Pancreas (tissue), 10 donors: ENCODE measurements around the gene THRAP3. TPM values are rescaled to one million over a fixed set of nuclear protein-coding genes. Genes with fewer than 3 reads are reported as not detected.
"Not testable (repeated sequence)": the region's sequence is repeated elsewhere in the genome, so short reads cannot be mapped to it uniquely, and the experiment has no call there.

Experiments used
- ATAC-seq, 4 donors: fragments of 200-7000 bp; cut with Tn5 transposase; one replicate each; pipeline versions ENCODE4 v1.8.0 to v1.9.1; 2020; ENCODE audit warnings: mild to moderate bottlenecking in 4 of 4, moderate library complexity in 4 of 4
- DNase-seq, 6 donors: peaks; one replicate each; pipeline ENCODE4 v3.0.0-alpha.2; 2020
- FAIRE-seq: peaks from 2 replicates; lab custom pipeline; 2012; peaks lifted over from hg19 to GRCh38; lab: Jason Lieb, UNC
- H3K27ac ChIP-seq, 4 donors: fragments of 200-600 bp; sonication (generic); 1 replicate in 3 of 4; 2 replicates in 1 of 4; pipeline versions ENCODE4 v1.5.0 to v1.8.0; 2020
- H3K27me3 ChIP-seq, 4 donors: fragments of 200-600 bp; one replicate each; pipeline ENCODE4 v1.8.0; 2021
- H3K36me3 ChIP-seq, 3 donors: fragments of 200-600 bp; sonication (generic) in 1 of 3; one replicate each; pipeline versions ENCODE4 v1.5.0 to v1.8.0; 2020 to 2021
- H3K4me1 ChIP-seq, 3 donors: fragments of 200-600 bp; one replicate each; pipeline ENCODE4 v1.8.0; 2021
- H3K4me3 ChIP-seq, 4 donors: fragments of 200-600 bp; sonication (generic) in 2 of 4; one replicate each; pipeline versions ENCODE4 v1.5.0 to v1.8.0; 2020 to 2021
- H3K9me3 ChIP-seq, 4 donors: fragments of 200-600 bp; one replicate each; pipeline ENCODE4 v1.8.0; 2021
- CTCF ChIP-seq, 4 donors: fragments of 200-600 bp; sonication (generic) in 3 of 4; IDR thresholded peaks; one replicate each; pipeline versions ENCODE4 v1.5.0 to v1.8.0; 2021; ENCODE audit warnings: antibody characterized with exemption in 4 of 4
- WGBS, 2 donors: extraction: QIAGEN DNeasy Blood & Tissue Kit; methylation state at CpG; one replicate each; pipeline ENCODE4 v1.1.7; 2013; 5-methylcytosine and 5-hydroxymethylcytosine counted together
- intact Hi-C, 3 donors: fragments of 100-400 bp; cut with DNase I; formaldehyde crosslinking; loops; one replicate each; pipeline versions ENCODE4 v1.11.1 to v1.14.2; 2022
- polyA plus RNA-seq, 2 donors: library from polyadenylated mRNA; stranded (reverse); fragments of 200-250 nt; gene quantifications; one replicate each; pipeline ENCODE4 v1.2.3, GENCODE V29; 2013
- total RNA-seq, 6 donors: library from RNA; stranded (reverse); fragmentation: NEBNext Ultra II Directional in 4 of 6; extraction: Animal tissue kit (Norgen Biotek cat#: 25700) in 4 of 6; gene quantifications; one replicate each; pipeline versions ENCODE4 v1.2.1 to v1.2.4, GENCODE V29; 2021 to 2023
- donor health status: healthy with polysubstance abuse.
- donor health status: DM: no; HTN: no; CAD: no; lungs with moderate emphysema.
- donor health status: DM: no; HTN: no; CAD: no.
- donor health status: control.
- donor health status: control.
- donor health status: Bipolar disorder and iron deficiency.
- donor health status: DM: yes; HTN: yes; CAD: no.
- donor health status: DM: no; HTN: no; CAD: no.
- donor health status: DM: no; HTN: no; CAD: no.
- donor health status: DM: yes; HTN: yes; CAD: no.

The THRAP3 gene
- total and polyA plus RNA-seq, 8 donors, result 17.0 to 54.7 (median 29.9) TPM

DNA sequence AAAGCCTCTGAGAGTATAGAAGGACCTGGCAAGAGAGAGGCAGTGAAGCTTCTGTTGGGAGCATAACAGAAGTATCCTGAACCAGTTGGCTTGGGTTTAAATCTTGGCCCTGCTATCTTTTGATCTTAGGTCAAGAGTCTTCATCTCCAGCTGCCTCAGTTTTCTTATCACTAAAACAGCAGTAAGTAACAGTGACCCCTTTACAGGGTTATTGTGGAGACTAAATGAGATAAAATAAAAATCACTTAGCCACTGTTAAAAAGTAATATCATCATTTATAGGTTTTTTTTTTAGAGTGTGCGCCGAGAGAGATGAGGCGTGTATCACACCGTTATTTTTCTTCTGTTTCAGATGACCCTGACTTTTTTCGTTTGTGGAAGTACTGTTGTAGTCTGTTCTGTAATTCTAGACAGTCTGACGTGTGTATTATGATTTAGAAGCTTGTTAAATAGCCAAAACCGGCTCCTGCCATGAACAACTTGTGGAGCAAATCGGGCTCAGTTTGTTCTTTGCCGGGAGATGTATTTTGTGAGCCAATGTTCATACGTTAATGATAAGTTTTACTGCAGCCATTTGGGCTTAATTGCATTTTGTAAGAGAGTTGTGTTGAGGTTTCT lies 1.1 kb downstream of the THRAP3 start:
- Histone ChIP-seq H3K36me3 (peaks cover 0 to 7% (median 0%) of the 10 kb centered on the region in 3 donors), H3K4me1 (peaks cover 12 to 25% (median 22%) of the 10 kb centered on the region in 3 donors), H3K27ac (peak overlapping the region; percentile 76 to 96 (median 92)), H3K4me3 (peak overlapping the region; percentile 70 to 82 (median 72)), H3K9me3 (no peaks in the 10 kb centered on the region), H3K27me3 (no peaks in the 10 kb centered on the region)
- WGBS, 2 donors, result 6 to 7% methylated on average over 10 of the region's 10 CpGs
- FAIRE-seq (no peak), ATAC-seq (no peak), DNase-seq (no peak)
- intact Hi-C loops, result no loop called here
- TF ChIP-seq CTCF (IDR thresholded peaks at IDR 0.05), result no peak

GRCh38 chr1:36230279-36230678 lies 6.0 kb downstream of the THRAP3 start:
- intact Hi-C loops, H3K27ac ChIP-seq, H3K9me3 ChIP-seq, FAIRE-seq, H3K4me3 ChIP-seq, H3K27me3 ChIP-seq, ATAC-seq, DNase-seq: not testable (repeated sequence)
- H3K4me1 ChIP-seq, result peaks cover 12 to 17% (median 16%) of the 10 kb centered on the region in 3 donors
- peaks cover 0 to 14% (median 0%) of the 10 kb centered on the region in 3 donors for H3K36me3 ChIP-seq
- WGBS, 2 donors, result 95 to 96% methylated on average over 12 of the region's 12 CpGs

- 54 to 64% methylated on average over 1 of the region's 1 CpG for WGBS, 2 donors
- DNase-seq (no peak), FAIRE-seq (no peak), ATAC-seq (no peak)
- TF ChIP-seq CTCF (IDR thresholded peaks at IDR 0.05), result no peak
- H3K27ac ChIP-seq, result no peak overlapping the region
- H3K4me1 ChIP-seq, result peaks cover 3 to 8% (median 7%) of the 10 kb centered on the region in 3 donors
- H3K27me3 ChIP-seq, result no peaks in the 10 kb centered on the region
- H3K9me3 ChIP-seq, result no peaks in the 10 kb centered on the region
- H3K36me3 ChIP-seq, result peaks cover 0 to 14% (median 0%) of the 10 kb centered on the region in 3 donors
- intact Hi-C loops, result no loop called here
- no peak overlapping the region for H3K4me3 ChIP-seq
Measured at GRCh38 chr1:36231191-36231590, 6.9 kb downstream of the THRAP3 start.

GRCh38 chr1:36232212-36233095 lies 8.2 kb downstream of the THRAP3 start:
- no peak for ATAC-seq

More at GRCh38 chr1:36232212-36233095, 8.2 kb downstream of the THRAP3 start:
- Histone ChIP-seq H3K27ac (no peak overlapping the region), H3K27me3 (no peaks in the 10 kb centered on the region), H3K4me3 (no peak overlapping the region), H3K36me3 (peaks cover 0 to 14% (median 0%) of the 10 kb centered on the region in 3 donors), H3K9me3 (no peaks in the 10 kb centered on the region), H3K4me1 (no peaks in the 10 kb centered on the region)
- no peak for TF ChIP-seq CTCF (IDR thresholded peaks at IDR 0.05)
- intact Hi-C loops, result no loop called here
- 81 to 85% methylated on average over 8 to 10 of the region's 11 CpGs for WGBS, 2 donors
- FAIRE-seq, result no peak
- no peak for DNase-seq
